Measurements from ENCODE around the gene HS3ST4. TPM values are rescaled to one million over a fixed set of nuclear protein-coding genes. Genes with fewer than 3 reads are reported as not detected.

Gene HS3ST4
- total RNA-seq, 1 donor from 2014 or later: 1.1 TPM

DNA sequence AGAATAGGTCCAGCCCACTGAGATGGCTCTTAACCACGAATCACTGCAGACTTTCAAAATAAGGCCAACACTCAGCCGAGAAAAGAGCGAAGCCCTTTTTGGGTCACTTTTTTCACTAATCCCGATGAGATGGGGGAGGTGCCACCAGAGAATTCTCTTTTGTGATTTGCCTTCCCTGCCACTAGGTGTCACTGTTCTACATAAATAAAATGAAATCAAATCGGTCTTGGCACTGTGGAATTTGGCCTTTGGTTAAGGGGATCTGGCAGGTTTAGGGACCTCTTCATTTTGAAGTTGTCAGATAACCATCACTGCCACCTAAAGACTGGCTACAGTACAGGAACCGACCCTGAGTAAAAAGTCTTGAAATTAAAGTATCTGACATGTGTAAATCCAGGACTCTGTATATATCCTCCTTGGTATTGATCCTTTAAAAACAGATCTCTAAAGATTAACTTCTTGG, 147.0 kb downstream of the HS3ST4 start:
- Mint-ChIP-seq H3K4me1 (ENCODE audit: low read depth, unreplicated experiment) (peaks cover 8% of the 10 kb centered on the region), H3K36me3 (ENCODE audit: unreplicated experiment) (no peaks in the 10 kb centered on the region), H3K27ac (ENCODE audit: unreplicated experiment) (no peak overlapping the region), H3K4me3 (ENCODE audit: unreplicated experiment) (peak overlapping the region; percentile 44), H3K9me3 (ENCODE audit: unreplicated experiment) (no peaks in the 10 kb centered on the region), H3K27me3 (ENCODE audit: unreplicated experiment) (no peaks in the 10 kb centered on the region)
- DNase-seq: no peak
- TF ChIP-seq, protein P1, sequence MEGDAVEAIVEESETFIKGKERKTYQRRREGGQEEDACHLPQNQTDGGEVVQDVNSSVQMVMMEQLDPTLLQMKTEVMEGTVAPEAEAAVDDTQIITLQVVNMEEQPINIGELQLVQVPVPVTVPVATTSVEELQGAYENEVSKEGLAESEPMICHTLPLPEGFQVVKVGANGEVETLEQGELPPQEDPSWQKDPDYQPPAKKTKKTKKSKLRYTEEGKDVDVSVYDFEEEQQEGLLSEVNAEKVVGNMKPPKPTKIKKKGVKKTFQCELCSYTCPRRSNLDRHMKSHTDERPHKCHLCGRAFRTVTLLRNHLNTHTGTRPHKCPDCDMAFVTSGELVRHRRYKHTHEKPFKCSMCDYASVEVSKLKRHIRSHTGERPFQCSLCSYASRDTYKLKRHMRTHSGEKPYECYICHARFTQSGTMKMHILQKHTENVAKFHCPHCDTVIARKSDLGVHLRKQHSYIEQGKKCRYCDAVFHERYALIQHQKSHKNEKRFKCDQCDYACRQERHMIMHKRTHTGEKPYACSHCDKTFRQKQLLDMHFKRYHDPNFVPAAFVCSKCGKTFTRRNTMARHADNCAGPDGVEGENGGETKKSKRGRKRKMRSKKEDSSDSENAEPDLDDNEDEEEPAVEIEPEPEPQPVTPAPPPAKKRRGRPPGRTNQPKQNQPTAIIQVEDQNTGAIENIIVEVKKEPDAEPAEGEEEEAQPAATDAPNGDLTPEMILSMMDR (IDR thresholded peaks at IDR 0.05; ENCODE audit: partially characterized antibody, unreplicated experiment): peak; percentile 88

DNA sequence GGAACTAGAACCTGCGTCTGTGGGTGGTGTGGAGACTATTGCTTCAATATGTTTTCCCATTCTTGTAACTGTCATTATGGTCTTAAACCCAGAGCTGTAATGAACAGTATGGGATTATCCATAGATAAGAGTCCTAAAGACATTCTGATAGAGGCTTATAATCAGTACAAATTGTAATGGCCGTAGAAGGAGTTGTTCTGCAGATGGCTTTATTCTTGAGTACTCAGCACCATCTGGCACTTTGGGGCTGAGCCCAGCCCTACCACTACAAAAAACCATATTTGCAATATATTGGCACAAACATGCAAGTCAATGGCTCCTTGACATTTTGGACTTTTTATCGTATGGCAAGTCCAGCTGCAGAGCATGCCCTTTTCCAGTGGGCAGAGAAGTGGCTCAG, 150.0 kb downstream of the HS3ST4 start:
- H3K4me1 Mint-ChIP-seq (ENCODE audit: low read depth, unreplicated experiment): peaks cover 8% of the 10 kb centered on the region
- no peaks in the 10 kb centered on the region for H3K36me3 Mint-ChIP-seq (ENCODE audit: unreplicated experiment)
- H3K4me3 Mint-ChIP-seq (ENCODE audit: unreplicated experiment): no peak overlapping the region
- no peaks in the 10 kb centered on the region for H3K27me3 Mint-ChIP-seq (ENCODE audit: unreplicated experiment)
- TF ChIP-seq, protein P1 (IDR thresholded peaks at IDR 0.05; ENCODE audit: partially characterized antibody, unreplicated experiment): no peak
- H3K9me3 Mint-ChIP-seq (ENCODE audit: unreplicated experiment): no peaks in the 10 kb centered on the region
- DNase-seq: no peak
- H3K27ac Mint-ChIP-seq (ENCODE audit: unreplicated experiment): no peak overlapping the region

DNA sequence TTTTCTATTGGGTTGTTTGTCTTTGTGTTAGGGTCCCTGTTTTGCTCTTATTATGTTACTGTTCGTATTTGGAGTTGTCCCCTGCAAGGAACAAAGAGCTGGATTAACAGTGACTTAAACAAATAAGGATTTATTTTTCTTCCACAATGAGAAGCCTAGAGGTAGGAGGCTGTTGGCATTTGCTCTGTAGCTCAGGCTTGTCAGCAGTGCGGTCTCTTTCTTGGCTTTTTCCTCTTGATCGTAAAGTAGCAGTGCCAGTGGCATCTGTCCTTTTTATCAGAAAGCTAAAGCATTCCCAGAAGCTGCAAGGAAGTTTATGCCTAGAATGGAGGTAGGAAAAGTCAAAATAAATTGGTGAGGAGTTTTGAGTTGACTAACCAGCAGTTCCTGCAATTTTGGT, 154.1 kb downstream of the HS3ST4 start:
- Mint-ChIP-seq H3K4me3 (ENCODE audit: unreplicated experiment) (no peak overlapping the region), H3K9me3 (ENCODE audit: unreplicated experiment) (no peaks in the 10 kb centered on the region), H3K27me3 (ENCODE audit: unreplicated experiment) (no peaks in the 10 kb centered on the region), H3K27ac (ENCODE audit: unreplicated experiment) (no peak overlapping the region), H3K4me1 (ENCODE audit: low read depth, unreplicated experiment) (peaks cover 5% of the 10 kb centered on the region), H3K36me3 (ENCODE audit: unreplicated experiment) (no peaks in the 10 kb centered on the region)
- DNase-seq: no peak
- TF ChIP-seq, protein P1 (IDR thresholded peaks at IDR 0.05; ENCODE audit: partially characterized antibody, unreplicated experiment): no peak

- Mint-ChIP-seq H3K9me3 (ENCODE audit: unreplicated experiment) (peaks cover 7% of the 10 kb centered on the region), H3K27me3 (ENCODE audit: unreplicated experiment) (no peaks in the 10 kb centered on the region), H3K27ac (ENCODE audit: unreplicated experiment) (no peak overlapping the region), H3K4me3 (ENCODE audit: unreplicated experiment) (no peak overlapping the region), H3K36me3 (ENCODE audit: unreplicated experiment) (no peaks in the 10 kb centered on the region), H3K4me1 (ENCODE audit: low read depth, unreplicated experiment) (no peaks in the 10 kb centered on the region)
- TF ChIP-seq, protein P1 (IDR thresholded peaks at IDR 0.05; ENCODE audit: partially characterized antibody, unreplicated experiment): no peak
- DNase-seq: no peak
Observed at GRCh38 chr16:25854141-25854540, 162.4 kb downstream of the HS3ST4 start.

- no peak for DNase-seq
- Mint-ChIP-seq H3K4me1 (ENCODE audit: low read depth, unreplicated experiment) (no peaks in the 10 kb centered on the region), H3K27me3 (ENCODE audit: unreplicated experiment) (no peaks in the 10 kb centered on the region), H3K9me3 (ENCODE audit: unreplicated experiment) (peaks cover 7% of the 10 kb centered on the region), H3K36me3 (ENCODE audit: unreplicated experiment) (no peaks in the 10 kb centered on the region), H3K4me3 (ENCODE audit: unreplicated experiment) (no peak overlapping the region), H3K27ac (ENCODE audit: unreplicated experiment) (no peak overlapping the region)
- TF ChIP-seq, protein P1 (IDR thresholded peaks at IDR 0.05; ENCODE audit: partially characterized antibody, unreplicated experiment): no peak
Observed at GRCh38 chr16:25855063-25855462, 163.3 kb downstream of the HS3ST4 start.

All from glutamatergic neuron (in vitro differentiated cells).